Cardiac septum (tissue), 1 donor: ENCODE measurements around the gene CNTNAP2. TPM values are rescaled to one million over a fixed set of nuclear protein-coding genes. Genes with fewer than 3 reads are reported as not detected.

Experiments
- DNase-seq: peaks from one replicate; pipeline ENCODE4 v3.0.0-alpha.2; 2020; ENCODE audit warnings: low spot score
- intact Hi-C: fragments of 100-400 bp; cut with DNase I; formaldehyde crosslinking; loops from one replicate; pipeline ENCODE4 v1.14.0; 2022
- total RNA-seq: library from RNA; stranded (reverse); fragmentation: NEBNext Ultra II Directional; extraction: Animal tissue kit (Norgen Biotek cat#: 25700); gene quantifications from one replicate; pipeline ENCODE4 v1.2.1, GENCODE V29; 2021
- donor health status: DM: no; HTN: no; CAD: no.

The CNTNAP2 gene
- total RNA-seq, 1 donor from 2014 or later, result 0.22 TPM

- intact Hi-C loops, result no loop called here
- no peak for DNase-seq
These were observed 1851.5 kb downstream of the CNTNAP2 start for GRCh38 chr7:147968046-147968610.

- intact Hi-C loops, result no loop called here
These were observed 1855.1 kb downstream of the CNTNAP2 start for GRCh38 chr7:147971606-147972110.

GRCh38 chr7:147978201-147978600 lies 1861.6 kb downstream of the CNTNAP2 start:
- intact Hi-C loops, result no loop called here
- DNase-seq, result no peak

More at GRCh38 chr7:147971606-147972110, 1855.1 kb downstream of the CNTNAP2 start:
- no peak for DNase-seq

GRCh38 chr7:147978651-147979050 lies 1862.0 kb downstream of the CNTNAP2 start:
- DNase-seq, result no peak
- intact Hi-C loops, result no loop called here

GRCh38 chr7:147980826-147981813 lies 1864.5 kb downstream of the CNTNAP2 start:
- DNase-seq, result no peak
- intact Hi-C loops, result no loop called here

GRCh38 chr7:147982307-147982706 lies 1865.7 kb downstream of the CNTNAP2 start:
- DNase-seq, result no peak
- intact Hi-C loops, result no loop called here

GRCh38 chr7:147984265-147984664 lies 1867.7 kb downstream of the CNTNAP2 start:
- intact Hi-C loops, result no loop called here
- DNase-seq, result no peak

GRCh38 chr7:147990079-147990478 lies 1873.5 kb downstream of the CNTNAP2 start:
- DNase-seq, result no peak
- intact Hi-C loops, result no loop called here

GRCh38 chr7:147990942-147991341 lies 1874.3 kb downstream of the CNTNAP2 start:
- no peak for DNase-seq
- intact Hi-C loops, result no loop called here

- intact Hi-C loops, result no loop called here
- no peak for DNase-seq
These were observed 1876.1 kb downstream of the CNTNAP2 start for GRCh38 chr7:147992698-147993097.

GRCh38 chr7:147997636-147998035 lies 1881.0 kb downstream of the CNTNAP2 start:
- intact Hi-C loops, result no loop called here
- no peak for DNase-seq

- intact Hi-C loops, result no loop called here
These were observed 1883.4 kb downstream of the CNTNAP2 start for GRCh38 chr7:147999962-148000361.

GRCh38 chr7:148011753-148012152 lies 1895.2 kb downstream of the CNTNAP2 start:
- intact Hi-C loops, result no loop called here
- DNase-seq, result no peak

More at GRCh38 chr7:147999962-148000361, 1883.4 kb downstream of the CNTNAP2 start:
- no peak for DNase-seq

GRCh38 chr7:148014001-148014400 lies 1897.4 kb downstream of the CNTNAP2 start:
- DNase-seq, result no peak
- intact Hi-C loops, result no loop called here

GRCh38 chr7:148014541-148014940 lies 1897.9 kb downstream of the CNTNAP2 start:
- no peak for DNase-seq
- intact Hi-C loops, result no loop called here

GRCh38 chr7:148017126-148017525 lies 1900.5 kb downstream of the CNTNAP2 start:
- DNase-seq, result no peak
- intact Hi-C loops, result no loop called here

- no peak for DNase-seq
- intact Hi-C loops, result no loop called here
These were observed 1904.1 kb downstream of the CNTNAP2 start for GRCh38 chr7:148020679-148021078.

- no peak for DNase-seq
- intact Hi-C loops, result no loop called here
These were observed 1905.0 kb downstream of the CNTNAP2 start for GRCh38 chr7:148021507-148022045.

GRCh38 chr7:148022832-148023231 lies 1906.2 kb downstream of the CNTNAP2 start:
- intact Hi-C loops, result no loop called here

GRCh38 chr7:148026713-148027112 lies 1910.1 kb downstream of the CNTNAP2 start:
- no peak for DNase-seq
- intact Hi-C loops, result no loop called here

More at GRCh38 chr7:148022832-148023231, 1906.2 kb downstream of the CNTNAP2 start:
- no peak for DNase-seq
